ENCODE data around the gene HECTD1. TPM values are rescaled to one million over a fixed set of nuclear protein-coding genes. Genes with fewer than 3 reads are reported as not detected.

The HECTD1 gene
- total and polyA plus RNA-seq, 9 of the 15 experiments (the other 6 are each of a cell fraction or from before 2014, with no cell fraction given), result 27.9 to 111 (median 78.1) TPM

DNA sequence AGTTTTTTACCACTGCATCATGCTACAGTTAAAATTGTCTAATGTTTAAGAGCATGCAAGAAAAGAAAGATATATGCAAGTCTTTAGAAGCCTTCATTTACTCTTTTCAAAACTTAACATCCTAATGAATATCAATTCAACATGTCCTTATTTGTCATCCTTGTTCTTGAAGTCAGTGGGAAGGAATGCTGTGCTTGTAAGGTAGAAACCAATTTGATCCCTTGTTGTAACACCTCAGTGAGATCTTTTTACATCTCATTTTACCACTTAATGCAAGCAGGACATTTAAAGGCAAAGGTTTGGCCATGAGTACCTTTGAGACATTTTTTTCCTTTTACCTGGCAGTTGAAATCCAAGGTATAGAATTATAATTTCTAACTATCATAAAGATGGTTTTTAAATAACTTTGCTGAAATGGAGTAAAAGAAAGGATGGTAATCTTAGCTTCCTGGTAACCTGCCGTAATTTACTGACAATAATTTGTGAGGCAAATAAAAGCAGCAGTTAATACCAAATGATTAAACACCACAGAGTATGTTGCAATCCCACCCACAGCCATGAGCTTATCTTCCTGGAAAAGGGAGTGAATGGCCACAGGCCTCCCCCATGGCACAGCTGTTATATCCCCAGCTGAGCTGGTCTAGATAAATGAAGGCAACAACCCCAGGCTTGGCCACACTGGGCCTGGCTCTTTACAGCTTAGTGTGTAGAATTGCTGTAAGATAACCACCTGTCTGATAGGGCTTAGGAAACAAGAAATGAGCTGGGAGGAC lies 148.3 kb downstream of the HECTD1 start (continued):
- peak in 1 of 2 experiments; percentile 82; a peak in 2 of 3 replicates for TF ChIP-seq CBX3 (IDR thresholded peaks at IDR 0.05; ENCODE audit: borderline replicate concordance in 1 of 2, low read length in 2 of 2)

GRCh38 chr14:31057701-31058364 lies 149.8 kb downstream of the HECTD1 start:
- ATAC-seq (no peak), DNase-seq (ENCODE audit: extremely low read depth in 1 of 4, low spot score in 3 of 4) (no peak), FAIRE-seq (no peak)
- Histone ChIP-seq H3K4me3 (no peak overlapping the region), H4K20me1 (replicated peaks; ENCODE audit: control insufficient read depth, insufficient read depth, low read length) (no peaks in the 10 kb centered on the region), H3K4me2 (ENCODE audit: insufficient read depth, low read length) (no peak overlapping the region), H3K4me1 (replicated peaks in 1 of 2; ENCODE audit: control insufficient read depth in 2 of 2, insufficient read depth in 2 of 2, low read length in 2 of 2) (peaks cover 19 to 39% of the 10 kb centered on the region in 2 experiments; a peak in 4 of 5 replicates), H3K9me1 (ENCODE audit: control insufficient read depth, insufficient read depth, low read length) (no peaks in the 10 kb centered on the region), H3K27ac (ENCODE audit: extremely low read depth, low read depth, low read length) (peak overlapping the region; percentile 82; the same call in 2 of the 3 replicates), H2AFZ (ENCODE audit: low read depth, low read length) (0 out of 2 replicates have a peak overlapping the region, but pooled peaks have one; percentile 74), H3K9ac (ENCODE audit: insufficient read depth in 1 of 2, low read depth in 2 of 2, low read length in 2 of 2) (no peak overlapping the region), H3K9me3 (replicated peaks; ENCODE audit: control insufficient read depth, insufficient read depth, low read depth, low read length) (no peaks in the 10 kb centered on the region), H3K27me3 (ENCODE audit: control insufficient read depth in 2 of 2, insufficient read depth in 2 of 2, low read length in 2 of 2) (no peaks in the 10 kb centered on the region), H3K79me2 (ENCODE audit: control insufficient read depth, insufficient read depth, low read length) (peaks cover 20% of the 10 kb centered on the region; the same call in 2 of the 3 replicates), H3K36me3 (ENCODE audit: control insufficient read depth, insufficient read depth, low read length) (no peaks in the 10 kb centered on the region)
- WGBS (ENCODE audit: insufficient coverage, low coverage, missing lambda C conversion rate), result 81% methylated on average over 9 of the region's 12 CpGs
- ChIA-PET POLR2A (interaction anchor here (0.8 to 1.7 kb wide), 4 partner anchors 19 to 436 kb away, joined by 3 to 12 read pairs (median 3); partner anchors contain the start of genes SCFD1 and STRN3), CTCF (ENCODE audit: low intra/inter-chr PET ratio) (no interaction called here)
- intact Hi-C loops (cut with micrococcal nuclease) (loop anchor here (2.0 kb wide), 1 partner anchor 19 kb away; no protein-coding TSS in a partner anchor), in situ Hi-C loops (cut with MboI) (no loop called here)
- BruUV-seq (replicated peaks), result no TSS peak
- 0 out of 2 replicates have a peak, but pooled peaks have one; percentile 14 for TF ChIP-seq EGR1 (conservative IDR thresholded peaks at IDR 0.05)
- no peak for TF ChIP-seq MYC (IDR thresholded peaks at IDR 0.05; ENCODE audit: low read depth, low read length)
- no peak for TF ChIP-seq MYC (CRISPR knock-in tag; IDR thresholded peaks at IDR 0.05; ENCODE audit: borderline replicate concordance, low read depth)
- TF ChIP-seq PHF21A (IDR thresholded peaks at IDR 0.05; ENCODE audit: borderline replicate concordance, low read depth), result no peak
- no peak for TF ChIP-seq GTF2F1 (IDR thresholded peaks at IDR 0.05; ENCODE audit: low read depth, low read length)
- TF ChIP-seq KLF1 (tag; IDR thresholded peaks at IDR 0.05), result no peak

Data from K562 (cell line).